ENCODE data around the gene EFHD1. TPM values are rescaled to one million over a fixed set of nuclear protein-coding genes. Genes with fewer than 3 reads are reported as not detected.

Gene EFHD1
- total and polyA plus RNA-seq, 2 of the 13 experiments (the other 11 are each of a cell fraction or from before 2014, with no cell fraction given): 0.09 TPM; not detected in 1

DNA sequence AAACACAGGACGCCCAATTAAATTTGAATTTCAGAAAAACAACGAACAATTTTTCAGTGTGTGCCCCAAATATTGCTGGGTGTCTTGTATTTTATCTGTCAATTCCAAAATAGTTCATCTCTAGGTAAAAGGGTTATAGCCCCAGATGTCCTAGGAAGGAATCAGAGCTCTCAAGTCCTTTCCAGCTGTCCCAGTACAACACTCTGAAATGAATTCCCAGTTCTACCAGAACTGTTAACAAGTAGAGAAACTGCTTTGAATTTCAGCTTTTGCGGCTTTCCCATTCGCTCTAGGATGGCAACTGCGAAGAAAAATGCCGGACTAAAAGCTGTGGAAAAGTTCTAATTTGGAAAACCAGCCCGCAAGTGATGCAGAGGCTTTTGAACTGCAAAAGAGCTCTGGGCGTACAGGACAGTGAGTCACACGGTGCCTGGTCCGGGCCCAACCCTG lies 63.2 kb downstream of the EFHD1 start:
- 55% methylated on average over 9 of the region's 10 CpGs for WGBS (ENCODE audit: low lambda C conversion rate)
- intact Hi-C loops (cut with micrococcal nuclease; ENCODE audit: unreplicated experiment): loop anchor here (1.0 kb wide), 1 partner anchor 90 kb away; no protein-coding TSS in a partner anchor
- ATAC-seq (no peak; the same call in 2 of the 3 replicates), FAIRE-seq (no peak), DNase-seq (ENCODE audit: low spot score) (no peak)
- Histone ChIP-seq H3K27me3 (ENCODE audit: control insufficient read depth in 1 of 2, insufficient read depth in 2 of 2, low read length in 2 of 2) (no peaks in the 10 kb centered on the region; a peak in 1 of 5 replicates), H3K4me3 (replicated peaks in 1 of 3; ENCODE audit: insufficient read depth in 1 of 3, low read depth in 2 of 3, low read length in 3 of 3) (peak overlapping the region; percentile 7 to 56 (median 29); a peak in 5 of 6 replicates), H4K20me1 (ENCODE audit: insufficient read depth, low read length) (peaks cover 19% of the 10 kb centered on the region), H3K36me3 (replicated peaks in 1 of 2; ENCODE audit: control insufficient read depth in 1 of 2, insufficient read depth in 2 of 2, low read length in 2 of 2) (0 out of 5 replicates have a peak, but pooled peaks cover 0 to 3% of the 10 kb centered on the region in 2 experiments), H3K79me2 (ENCODE audit: insufficient read depth, low read length) (peaks cover 43% of the 10 kb centered on the region), H2AFZ (ENCODE audit: low read length) (peak overlapping the region; percentile 93), H3K4me2 (ENCODE audit: low read depth, low read length) (peak overlapping the region; percentile 83), H3K27ac (ENCODE audit: extremely low read length, insufficient read depth, low read length) (peak overlapping the region; percentile 47), H3K4me1 (ENCODE audit: insufficient read depth, low read length) (peaks cover 40% of the 10 kb centered on the region), H3K9me3 (ENCODE audit: low read length) (no peaks in the 10 kb centered on the region), H3K9ac (ENCODE audit: insufficient read depth, low read depth, low read length) (peak overlapping the region; percentile 55; the same call in 1 of the 2 replicates)
- in situ Hi-C loops (cut with HindIII; ENCODE audit: extremely low pct_ligation_motif_present, low pct_unique_long_range_greater_than_20kb): no loop called here
- ChIA-PET CTCF (ENCODE audit: low intra/inter-chr PET ratio, low total read pairs) (no interaction called here), POLR2A (interaction anchor here (1.7 kb wide), 1 partner anchor 146 kb away, joined by 6 read pairs; the partner anchor contains the start of genes EIF4E2 and TIGD1)
- TSS peak; percentile 92 for BruUV-seq (replicated peaks)
- TF ChIP-seq POLR2G (IDR thresholded peaks at IDR 0.05; ENCODE audit: low read depth, low read length): peak; percentile 91
- TF ChIP-seq NR2F2 (IDR thresholded peaks at IDR 0.05; ENCODE audit: borderline replicate concordance, low read depth): no peak
- TF ChIP-seq ZNF44 (CRISPR knock-in tag; IDR thresholded peaks at IDR 0.05): no peak
- TF ChIP-seq, protein P1, sequence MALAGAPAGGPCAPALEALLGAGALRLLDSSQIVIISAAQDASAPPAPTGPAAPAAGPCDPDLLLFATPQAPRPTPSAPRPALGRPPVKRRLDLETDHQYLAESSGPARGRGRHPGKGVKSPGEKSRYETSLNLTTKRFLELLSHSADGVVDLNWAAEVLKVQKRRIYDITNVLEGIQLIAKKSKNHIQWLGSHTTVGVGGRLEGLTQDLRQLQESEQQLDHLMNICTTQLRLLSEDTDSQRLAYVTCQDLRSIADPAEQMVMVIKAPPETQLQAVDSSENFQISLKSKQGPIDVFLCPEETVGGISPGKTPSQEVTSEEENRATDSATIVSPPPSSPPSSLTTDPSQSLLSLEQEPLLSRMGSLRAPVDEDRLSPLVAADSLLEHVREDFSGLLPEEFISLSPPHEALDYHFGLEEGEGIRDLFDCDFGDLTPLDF (CRISPR knock-in tag; IDR thresholded peaks at IDR 0.05): peak; percentile 54; the same call in 1 of the 2 replicates
- TF ChIP-seq ZNF33A (CRISPR knock-in tag; IDR thresholded peaks at IDR 0.05; ENCODE audit: borderline replicate concordance): 0 out of 2 replicates have a peak, but pooled peaks have one; percentile 72
- TF ChIP-seq IKZF1 (IDR thresholded peaks at IDR 0.05): no peak
- TF ChIP-seq SMAD3 (CRISPR knock-in tag; IDR thresholded peaks at IDR 0.05): no peak
- TF ChIP-seq KMT2A (CRISPR knock-in tag; IDR thresholded peaks at IDR 0.05): no peak
- TF ChIP-seq, protein P2, sequence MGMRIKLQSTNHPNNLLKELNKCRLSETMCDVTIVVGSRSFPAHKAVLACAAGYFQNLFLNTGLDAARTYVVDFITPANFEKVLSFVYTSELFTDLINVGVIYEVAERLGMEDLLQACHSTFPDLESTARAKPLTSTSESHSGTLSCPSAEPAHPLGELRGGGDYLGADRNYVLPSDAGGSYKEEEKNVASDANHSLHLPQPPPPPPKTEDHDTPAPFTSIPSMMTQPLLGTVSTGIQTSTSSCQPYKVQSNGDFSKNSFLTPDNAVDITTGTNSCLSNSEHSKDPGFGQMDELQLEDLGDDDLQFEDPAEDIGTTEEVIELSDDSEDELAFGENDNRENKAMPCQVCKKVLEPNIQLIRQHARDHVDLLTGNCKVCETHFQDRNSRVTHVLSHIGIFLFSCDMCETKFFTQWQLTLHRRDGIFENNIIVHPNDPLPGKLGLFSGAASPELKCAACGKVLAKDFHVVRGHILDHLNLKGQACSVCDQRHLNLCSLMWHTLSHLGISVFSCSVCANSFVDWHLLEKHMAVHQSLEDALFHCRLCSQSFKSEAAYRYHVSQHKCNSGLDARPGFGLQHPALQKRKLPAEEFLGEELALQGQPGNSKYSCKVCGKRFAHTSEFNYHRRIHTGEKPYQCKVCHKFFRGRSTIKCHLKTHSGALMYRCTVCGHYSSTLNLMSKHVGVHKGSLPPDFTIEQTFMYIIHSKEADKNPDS (CRISPR knock-in tag; IDR thresholded peaks at IDR 0.05): no peak
- TF ChIP-seq EZH2 (conservative IDR thresholded peaks at IDR 0.05; ENCODE audit: low read depth, low read length): no peak
- TF ChIP-seq ZFP90 (CRISPR knock-in tag; IDR thresholded peaks at IDR 0.05; ENCODE audit: borderline replicate concordance): 0 out of 2 replicates have a peak, but pooled peaks have one; percentile 57
- no peak for TF ChIP-seq ZNF430 (CRISPR knock-in tag; IDR thresholded peaks at IDR 0.05)
- TF ChIP-seq RCOR2 (CRISPR knock-in tag; IDR thresholded peaks at IDR 0.05): no peak
- 0 out of 2 replicates have a peak, but pooled peaks have one; percentile 14 for TF ChIP-seq ZNF747 (CRISPR knock-in tag; IDR thresholded peaks at IDR 0.05; ENCODE audit: borderline replicate concordance)
- TF ChIP-seq FOXJ3 (CRISPR knock-in tag; IDR thresholded peaks at IDR 0.05; ENCODE audit: borderline replicate concordance): peak; percentile 42; the same call in 1 of the 2 replicates
- TF ChIP-seq, protein P3, sequence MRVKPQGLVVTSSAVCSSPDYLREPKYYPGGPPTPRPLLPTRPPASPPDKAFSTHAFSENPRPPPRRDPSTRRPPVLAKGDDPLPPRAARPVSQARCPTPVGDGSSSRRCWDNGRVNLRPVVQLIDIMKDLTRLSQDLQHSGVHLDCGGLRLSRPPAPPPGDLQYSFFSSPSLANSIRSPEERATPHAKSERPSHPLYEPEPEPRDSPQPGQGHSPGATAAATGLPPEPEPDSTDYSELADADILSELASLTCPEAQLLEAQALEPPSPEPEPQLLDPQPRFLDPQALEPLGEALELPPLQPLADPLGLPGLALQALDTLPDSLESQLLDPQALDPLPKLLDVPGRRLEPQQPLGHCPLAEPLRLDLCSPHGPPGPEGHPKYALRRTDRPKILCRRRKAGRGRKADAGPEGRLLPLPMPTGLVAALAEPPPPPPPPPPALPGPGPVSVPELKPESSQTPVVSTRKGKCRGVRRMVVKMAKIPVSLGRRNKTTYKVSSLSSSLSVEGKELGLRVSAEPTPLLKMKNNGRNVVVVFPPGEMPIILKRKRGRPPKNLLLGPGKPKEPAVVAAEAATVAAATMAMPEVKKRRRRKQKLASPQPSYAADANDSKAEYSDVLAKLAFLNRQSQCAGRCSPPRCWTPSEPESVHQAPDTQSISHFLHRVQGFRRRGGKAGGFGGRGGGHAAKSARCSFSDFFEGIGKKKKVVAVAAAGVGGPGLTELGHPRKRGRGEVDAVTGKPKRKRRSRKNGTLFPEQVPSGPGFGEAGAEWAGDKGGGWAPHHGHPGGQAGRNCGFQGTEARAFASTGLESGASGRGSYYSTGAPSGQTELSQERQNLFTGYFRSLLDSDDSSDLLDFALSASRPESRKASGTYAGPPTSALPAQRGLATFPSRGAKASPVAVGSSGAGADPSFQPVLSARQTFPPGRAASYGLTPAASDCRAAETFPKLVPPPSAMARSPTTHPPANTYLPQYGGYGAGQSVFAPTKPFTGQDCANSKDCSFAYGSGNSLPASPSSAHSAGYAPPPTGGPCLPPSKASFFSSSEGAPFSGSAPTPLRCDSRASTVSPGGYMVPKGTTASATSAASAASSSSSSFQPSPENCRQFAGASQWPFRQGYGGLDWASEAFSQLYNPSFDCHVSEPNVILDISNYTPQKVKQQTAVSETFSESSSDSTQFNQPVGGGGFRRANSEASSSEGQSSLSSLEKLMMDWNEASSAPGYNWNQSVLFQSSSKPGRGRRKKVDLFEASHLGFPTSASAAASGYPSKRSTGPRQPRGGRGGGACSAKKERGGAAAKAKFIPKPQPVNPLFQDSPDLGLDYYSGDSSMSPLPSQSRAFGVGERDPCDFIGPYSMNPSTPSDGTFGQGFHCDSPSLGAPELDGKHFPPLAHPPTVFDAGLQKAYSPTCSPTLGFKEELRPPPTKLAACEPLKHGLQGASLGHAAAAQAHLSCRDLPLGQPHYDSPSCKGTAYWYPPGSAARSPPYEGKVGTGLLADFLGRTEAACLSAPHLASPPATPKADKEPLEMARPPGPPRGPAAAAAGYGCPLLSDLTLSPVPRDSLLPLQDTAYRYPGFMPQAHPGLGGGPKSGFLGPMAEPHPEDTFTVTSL (CRISPR knock-in tag; IDR thresholded peaks at IDR 0.05; ENCODE audit: borderline replicate concordance): peak; percentile 49; the same call in 1 of the 2 replicates

All from HepG2 (cell line).